HG03039 (cell line): ENCODE results near the gene USP48.
"Not testable (repeated sequence)": the region's sequence is repeated elsewhere in the genome, so short reads cannot be mapped to it uniquely, and the experiment has no call there.

Experiments
- ATAC-seq: cut with Tn5 transposase; IDR thresholded peaks from one replicate; pipeline ENCODE4 v1.9.1; 2021; ENCODE audit warnings: mild to moderate bottlenecking, moderate library complexity; ENCODE audit not compliant: unreplicated experiment

The USP48 gene

DNA sequence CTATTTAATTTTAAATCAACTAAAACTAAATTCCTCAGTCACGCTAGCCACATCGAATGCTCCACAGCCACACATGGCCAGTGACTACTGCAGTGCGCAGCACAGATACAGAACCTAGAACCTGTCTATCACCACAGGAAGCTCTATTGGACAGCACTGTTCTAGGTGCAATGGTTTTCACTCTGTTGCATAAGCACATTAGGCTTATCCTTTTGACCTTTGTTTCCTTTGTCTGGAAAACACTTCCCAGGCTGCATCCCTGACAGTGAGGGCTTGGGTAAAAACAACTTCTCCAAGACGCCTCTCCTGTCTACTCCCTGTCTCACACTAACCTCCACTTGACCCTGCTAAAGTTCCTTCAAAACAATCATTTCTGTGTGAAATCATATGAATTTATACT lies 80.2 kb downstream of the USP48 start:
- no peak for ATAC-seq

GRCh38 chr1:21701401-21701800 lies 81.5 kb downstream of the USP48 start:
- ATAC-seq = no peak

DNA sequence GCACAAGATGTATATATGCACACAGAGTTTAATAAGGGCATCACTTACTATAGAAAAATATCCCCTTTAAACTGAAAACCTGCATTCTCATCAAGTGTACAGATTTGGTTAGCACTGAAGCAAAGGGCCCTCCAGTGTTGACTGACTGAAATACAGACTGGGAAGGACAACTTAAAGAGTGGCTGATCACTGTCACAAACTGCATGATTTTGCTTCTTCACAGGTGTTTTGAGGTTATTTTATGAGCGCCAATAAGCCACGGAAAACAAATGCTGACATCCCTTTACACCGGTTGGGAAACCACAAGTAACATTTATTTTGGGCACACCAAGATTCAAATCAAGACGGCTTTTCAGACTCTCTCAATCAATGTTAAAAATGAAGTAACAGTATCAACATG lies 82.9 kb downstream of the USP48 start:
- no peak for ATAC-seq

DNA sequence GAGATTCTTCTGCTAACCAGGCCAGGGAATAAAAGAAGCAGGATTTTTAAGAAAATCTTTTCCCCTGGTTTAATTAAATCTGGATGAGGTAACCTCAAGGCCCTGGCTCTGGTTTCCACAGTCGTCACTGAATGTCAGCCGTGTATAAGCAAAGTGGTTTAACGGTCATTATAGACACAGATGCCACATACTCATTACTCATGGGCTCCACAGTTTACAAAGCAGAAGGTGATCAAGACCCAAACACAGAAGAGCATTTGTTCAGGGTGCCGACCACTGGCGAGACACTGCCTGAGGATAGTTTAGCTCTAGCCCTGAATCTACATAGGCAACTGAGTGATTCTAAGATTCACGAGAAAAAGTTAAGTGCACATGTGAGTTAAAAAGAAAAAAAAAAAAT lies 86.0 kb downstream of the USP48 start:
- no peak for ATAC-seq

- no peak for ATAC-seq
These were observed 89.2 kb downstream of the USP48 start for GRCh38 chr1:21693732-21694131.

DNA sequence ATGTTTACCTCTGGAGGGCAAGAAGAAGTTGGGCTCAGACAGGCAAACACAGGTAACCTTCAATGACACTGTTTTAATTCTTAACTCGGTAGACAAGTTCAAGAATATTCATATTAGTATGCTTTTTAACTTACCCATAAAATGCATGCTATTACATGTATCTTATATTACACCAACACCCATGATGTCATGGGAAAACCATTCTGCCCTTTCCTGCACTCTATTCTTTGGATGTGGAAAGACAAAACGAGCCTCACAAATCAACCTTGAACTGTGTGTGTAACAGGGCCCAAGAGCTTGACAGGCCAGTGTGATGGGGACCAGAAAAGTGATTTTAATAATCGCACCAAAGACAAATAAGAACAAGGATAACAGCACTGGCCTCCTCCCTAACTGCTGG lies 91.2 kb downstream of the USP48 start:
- no peak for ATAC-seq

- no peak for ATAC-seq
These were observed 93.1 kb downstream of the USP48 start for GRCh38 chr1:21689661-21690372.

DNA sequence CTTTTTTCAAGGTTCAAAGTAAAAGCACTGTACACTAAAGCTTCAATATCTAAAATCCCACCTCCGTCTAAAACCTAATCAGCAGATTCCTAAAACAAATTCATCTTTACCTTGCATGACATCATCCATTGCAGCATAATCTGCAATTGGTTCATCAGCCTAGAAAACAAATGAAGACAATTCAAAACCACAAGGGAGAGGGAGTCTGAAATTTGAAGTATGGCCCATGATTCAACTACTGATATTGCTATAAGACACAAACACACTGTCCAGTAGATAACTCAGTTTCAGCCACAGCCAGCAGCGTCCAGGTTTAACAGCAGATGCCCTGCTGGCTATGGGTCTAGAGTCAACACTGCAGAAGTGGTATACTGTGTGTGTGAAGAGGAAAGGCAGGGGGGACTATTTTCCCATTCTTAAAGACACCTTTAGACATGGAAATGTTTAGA lies 95.8 kb downstream of the USP48 start:
- ATAC-seq = no peak

DNA sequence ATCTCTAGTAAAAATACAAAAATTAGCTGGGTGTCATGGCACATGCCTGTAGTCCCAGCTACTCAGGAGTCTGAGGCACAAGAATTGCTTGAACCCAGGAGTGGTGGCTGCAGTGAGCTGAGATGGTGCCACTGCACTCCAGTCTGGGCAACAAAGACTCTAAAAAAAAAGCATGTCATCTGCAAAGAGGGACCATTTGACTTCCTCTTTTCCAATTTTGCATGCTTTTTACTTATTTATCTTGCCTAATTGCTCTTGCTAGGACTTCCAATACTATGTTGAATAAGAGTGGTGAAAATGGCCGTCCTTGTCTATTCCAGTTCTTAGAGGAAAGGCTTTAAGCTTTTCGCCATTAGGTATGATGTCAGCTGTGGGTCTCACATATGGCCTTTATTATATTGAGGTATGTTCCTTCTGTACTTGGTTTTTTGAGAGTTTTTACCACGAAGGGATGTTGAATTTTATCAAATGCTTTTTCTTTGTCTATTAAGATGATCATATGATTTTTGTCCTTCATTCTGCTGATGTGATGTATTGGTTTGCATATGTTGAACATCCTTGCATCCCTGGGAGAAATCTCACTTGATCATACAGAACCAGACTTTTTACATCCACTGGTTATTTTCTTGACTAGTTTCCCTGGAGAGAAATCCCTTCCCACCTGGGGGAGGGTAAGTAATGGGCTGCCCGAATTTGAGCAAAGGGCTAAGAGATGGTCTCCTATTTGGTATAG lies 96.8 kb downstream of the USP48 start:
- no peak for ATAC-seq

DNA sequence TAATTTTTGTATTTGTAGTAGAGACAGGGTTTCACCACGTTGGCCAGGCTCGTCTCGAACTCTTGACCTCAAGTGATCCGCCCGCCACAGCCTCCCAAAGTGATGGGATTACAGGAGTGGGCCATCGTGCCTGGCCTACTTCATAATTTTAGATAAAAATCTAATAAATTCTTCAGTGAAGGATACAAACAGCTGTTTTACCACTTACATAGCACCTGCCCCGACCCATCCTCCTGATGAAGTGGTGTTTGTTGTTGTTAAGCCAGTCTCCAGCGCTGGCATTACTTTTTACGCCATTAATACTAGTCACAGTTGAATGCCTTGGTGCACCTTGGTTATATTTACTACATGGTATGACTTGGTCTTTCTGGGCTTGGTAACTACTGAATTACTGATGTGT lies 101.5 kb downstream of the USP48 start:
- ATAC-seq = no peak

DNA sequence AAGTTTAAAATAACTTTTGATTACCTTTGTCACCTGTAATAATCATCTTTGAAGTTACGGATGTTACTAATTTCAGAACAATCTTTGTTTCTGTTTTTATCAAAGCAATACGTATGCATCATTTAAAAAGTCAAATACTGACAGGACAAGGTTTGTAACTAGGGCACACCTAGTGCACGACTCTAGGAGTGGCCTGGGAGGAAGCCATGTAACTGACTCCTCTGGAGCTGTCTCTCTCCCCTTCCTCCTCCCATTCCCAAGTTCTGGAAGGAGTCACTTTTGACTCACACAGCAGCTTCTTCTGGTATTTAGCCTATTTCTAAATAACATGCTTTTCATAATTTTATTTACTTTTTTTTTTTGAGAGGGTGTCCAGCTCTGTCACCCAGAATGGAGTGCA lies 102.0 kb downstream of the USP48 start:
- no peak for ATAC-seq

GRCh38 chr1:21680381-21680780 lies 102.6 kb downstream of the USP48 start:
- ATAC-seq = no peak

GRCh38 chr1:21677168-21677567 lies 105.8 kb downstream of the USP48 start:
- ATAC-seq = no peak

GRCh38 chr1:21674957-21675356 lies 108.0 kb downstream of the USP48 start:
- no peak for ATAC-seq

DNA sequence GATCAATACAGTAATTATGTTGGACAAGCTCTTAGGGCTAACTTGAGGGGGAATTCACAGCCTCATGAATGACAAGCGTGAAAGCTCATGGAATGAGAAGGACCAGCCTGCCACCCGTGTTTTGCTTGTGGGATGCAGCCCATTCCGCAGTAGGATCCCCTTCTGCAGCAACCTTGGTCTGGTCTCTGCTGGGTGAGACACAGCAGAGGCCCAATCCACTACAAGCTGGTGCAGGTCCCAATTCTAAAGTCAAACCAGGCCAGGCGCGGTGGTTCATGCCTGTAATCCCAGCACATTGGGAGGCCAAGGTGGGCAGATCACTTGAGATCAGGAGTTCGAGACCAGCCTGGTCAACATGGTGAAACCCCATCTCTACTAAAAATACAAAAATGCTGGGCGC lies 109.1 kb downstream of the USP48 start:
- not testable (repeated sequence) for ATAC-seq

GRCh38 chr1:21673277-21673780 lies 109.6 kb downstream of the USP48 start:
- no peak for ATAC-seq

- ATAC-seq = no peak
These were observed 110.3 kb downstream of the USP48 start for GRCh38 chr1:21672478-21673276.

DNA sequence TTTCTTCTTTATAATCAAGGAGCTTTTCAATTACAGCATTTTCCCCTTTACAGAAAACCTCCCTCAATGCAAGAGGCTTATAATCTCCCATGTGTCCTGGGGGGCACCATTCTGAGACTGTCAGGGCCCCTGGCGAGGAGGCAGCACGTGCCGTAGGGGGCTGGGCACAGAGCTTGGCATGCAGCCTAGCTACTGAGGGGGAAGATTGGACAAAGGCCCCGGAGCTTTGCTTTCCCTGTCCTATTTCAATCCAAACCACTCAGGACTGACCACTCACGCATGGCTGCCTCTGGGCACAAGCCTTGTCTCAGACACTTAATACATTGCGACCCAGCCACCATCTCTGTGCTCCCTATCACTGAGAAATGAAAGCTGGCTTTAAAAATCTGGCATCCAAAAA lies 111.0 kb downstream of the USP48 start:
- ATAC-seq = no peak

DNA sequence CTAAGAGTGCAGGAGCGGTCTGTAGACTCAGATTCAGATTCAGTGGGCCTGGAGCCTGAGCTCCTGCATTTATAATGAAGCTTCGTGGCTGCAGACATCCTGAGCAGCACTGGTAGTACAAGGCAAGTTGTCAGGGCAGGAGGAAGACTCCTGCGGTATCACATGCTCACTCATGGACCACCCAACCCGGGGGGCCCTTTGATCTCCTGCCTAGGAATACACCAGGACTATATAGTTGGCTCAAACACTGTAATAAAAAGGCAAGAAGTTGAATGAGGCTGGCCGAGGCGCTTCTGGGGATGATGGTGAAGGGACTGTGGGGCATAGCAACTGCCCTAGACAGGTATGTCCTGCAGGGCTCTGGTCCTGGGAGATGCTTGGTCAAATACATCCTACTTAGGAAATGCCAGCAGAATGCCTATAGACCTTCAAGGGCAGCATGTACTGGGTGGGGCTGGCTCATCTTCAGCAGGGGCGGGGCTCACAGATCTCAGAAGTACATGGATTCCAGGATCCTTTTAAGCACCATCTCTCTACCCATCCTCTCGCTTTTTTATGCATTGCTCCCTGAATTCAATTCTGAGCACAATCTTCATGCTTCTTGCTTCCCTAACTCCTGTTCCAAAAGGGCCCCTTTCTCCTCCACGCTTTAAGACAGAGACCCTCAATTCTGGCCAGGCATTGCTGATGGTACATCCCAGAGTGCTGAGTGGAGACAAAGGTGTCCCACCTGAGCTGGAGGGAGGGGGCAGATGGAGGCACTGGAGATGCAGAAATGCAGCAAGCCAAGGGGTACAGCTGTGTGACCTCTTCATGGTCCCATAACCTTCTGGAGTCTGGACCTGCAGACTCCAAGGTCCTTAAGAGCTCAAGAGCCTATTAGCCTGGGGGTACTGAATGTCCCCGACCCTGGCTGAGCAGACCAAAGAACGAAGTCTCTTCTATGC lies 111.7 kb downstream of the USP48 start:
- no peak for ATAC-seq
